ENCODE measurements around the gene SYT14.
"Not testable (repeated sequence)": the region's sequence is repeated elsewhere in the genome, so short reads cannot be mapped to it uniquely, and the experiment has no call there.

DNA sequence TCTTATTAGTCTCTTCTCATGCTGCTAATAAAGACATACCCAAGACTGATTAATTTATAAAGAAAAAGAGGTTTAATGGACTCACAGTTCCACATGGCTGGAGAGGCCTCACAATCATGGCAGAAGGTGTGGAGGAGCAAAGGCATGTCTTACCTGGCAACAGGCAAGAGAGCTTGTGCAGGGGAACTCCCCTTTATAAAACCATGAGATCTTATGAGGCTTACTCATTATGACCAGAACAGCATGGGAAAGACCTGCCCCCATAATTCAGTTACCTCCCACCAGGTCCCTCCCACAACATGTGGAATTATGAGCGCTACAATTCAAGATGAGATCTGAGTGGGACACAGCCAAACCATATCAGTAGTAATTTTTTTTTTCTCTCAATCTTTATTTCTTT, 33.2 kb upstream of the SYT14 start:
- not testable (repeated sequence) for TF ChIP-seq POLR2A, CTCF, EP300 (IDR thresholded peaks at IDR 0.05)

Measured in tibial nerve (tissue), 4 donors.